Chondrocyte (in vitro differentiated cells): ENCODE data around the gene PLB1. TPM values are rescaled to one million over a fixed set of nuclear protein-coding genes. Genes with fewer than 3 reads are reported as not detected.

Source experiments
- DNase-seq: peaks from one replicate; pipeline ENCODE4 v3.0.0; 2021; ENCODE audit warnings: mixed read lengths, low spot score
- H3K27ac Mint-ChIP-seq: one replicate; pipeline ENCODE4 v1.8.0; 2021; ENCODE audit warnings: mild to moderate bottlenecking, moderate library complexity, mixed read lengths; ENCODE audit not compliant: unreplicated experiment
- H3K27me3 Mint-ChIP-seq: 2 replicates; pipeline ENCODE4 v1.8.0; 2021; ENCODE audit warnings: low read depth, mixed read lengths
- H3K36me3 Mint-ChIP-seq: 2 replicates; pipeline ENCODE4 v1.8.0; 2021; ENCODE audit warnings: low read depth, mixed read lengths
- H3K4me1 Mint-ChIP-seq: 2 replicates; pipeline ENCODE4 v1.8.0; 2021; ENCODE audit warnings: low read depth, mild to moderate bottlenecking, mixed read lengths
- H3K4me3 Mint-ChIP-seq: one replicate; pipeline ENCODE4 v1.8.0; 2021; ENCODE audit warnings: mild to moderate bottlenecking, moderate library complexity, mixed read lengths; ENCODE audit not compliant: unreplicated experiment
- H3K9me3 Mint-ChIP-seq: 2 replicates; pipeline ENCODE4 v1.8.0; 2021; ENCODE audit warnings: low read depth, mixed read lengths
- CTCF ChIP-seq: fragments of 200-600 bp; sonication (generic); IDR thresholded peaks from 2 replicates; pipeline ENCODE4 v1.5.0; 2021; ENCODE audit warnings: antibody characterized with exemption, mild to moderate bottlenecking, moderate library complexity
- total RNA-seq: library from RNA; stranded (reverse); gene quantifications from 3 replicates; pipeline ENCODE4 v1.2.1, GENCODE V29; 2021

The PLB1 gene
- total RNA-seq, 1 donor from 2014 or later: 4.4 TPM

DNA sequence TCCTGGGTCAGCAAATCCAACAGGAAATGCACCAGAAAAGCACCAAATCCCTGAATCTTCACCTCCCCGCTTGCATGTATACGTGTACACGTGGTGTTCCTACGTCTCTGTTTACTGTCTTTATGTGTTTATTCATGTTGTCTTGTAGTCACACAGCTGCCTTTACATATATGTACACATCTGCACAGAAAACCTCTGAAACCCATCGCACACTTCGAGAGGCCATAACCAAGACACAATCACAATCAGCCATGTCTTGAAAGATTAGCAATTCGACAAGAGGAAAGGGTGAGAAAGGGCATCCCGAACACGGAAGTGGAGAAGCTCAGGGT is 98.1 kb downstream of the PLB1 start:
- peaks cover 3% of the 10 kb centered on the region for H3K36me3 Mint-ChIP-seq
- peaks cover 34% of the 10 kb centered on the region for H3K4me1 Mint-ChIP-seq
- peak overlapping the region; percentile 89 for H3K27ac Mint-ChIP-seq
- no peak for DNase-seq
- no peak overlapping the region for H3K4me3 Mint-ChIP-seq
- TF ChIP-seq CTCF: no peak
- H3K9me3 Mint-ChIP-seq: peaks cover 2% of the 10 kb centered on the region
- no peaks in the 10 kb centered on the region for H3K27me3 Mint-ChIP-seq

DNA sequence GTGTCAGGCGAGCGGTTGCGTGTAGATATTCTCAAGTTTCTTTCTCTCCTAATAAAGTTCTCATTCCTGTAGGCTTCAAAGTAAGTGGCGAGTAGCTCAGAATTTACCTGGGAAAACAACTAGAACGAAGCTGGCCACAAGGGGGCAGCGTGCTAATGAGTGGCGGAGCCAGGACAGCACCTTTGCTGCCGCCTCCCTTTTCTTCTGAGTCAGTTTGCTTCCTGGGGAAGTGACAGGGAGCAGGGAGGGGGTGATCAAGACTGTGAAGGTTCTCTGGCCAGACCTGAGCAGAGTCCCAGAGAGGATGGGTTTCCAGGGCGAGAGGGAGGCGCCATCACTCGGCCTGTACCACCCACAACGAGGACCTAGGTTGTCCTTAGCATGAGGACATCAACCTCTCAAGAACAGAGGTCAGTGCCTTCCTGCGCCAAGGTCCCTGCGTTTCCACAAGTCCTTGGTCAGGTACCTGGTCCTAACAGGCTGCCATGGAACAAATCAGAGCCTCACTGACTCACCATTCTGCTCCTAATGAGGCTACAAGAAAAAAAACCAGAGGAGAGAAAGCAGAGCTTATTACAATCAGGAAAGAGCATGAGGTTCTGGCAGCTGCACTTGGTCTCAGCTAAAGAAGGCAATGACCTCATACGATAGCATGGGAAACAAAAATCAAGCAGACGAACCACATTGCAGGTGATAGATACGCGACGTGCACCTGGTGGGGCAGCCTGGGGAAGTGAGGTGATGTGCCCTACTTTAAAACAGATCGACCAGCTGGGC is 98.7 kb downstream of the PLB1 start:
- H3K36me3 Mint-ChIP-seq: peaks cover 3% of the 10 kb centered on the region
- H3K27ac Mint-ChIP-seq: peak overlapping the region; percentile 89
- H3K4me1 Mint-ChIP-seq: peaks cover 34% of the 10 kb centered on the region
- no peaks in the 10 kb centered on the region for H3K27me3 Mint-ChIP-seq
- no peak overlapping the region for H3K4me3 Mint-ChIP-seq
- TF ChIP-seq CTCF: peak; percentile 98
- peaks cover 2% of the 10 kb centered on the region for H3K9me3 Mint-ChIP-seq
- DNase-seq: peak; percentile 54

- no peak overlapping the region for H3K27ac Mint-ChIP-seq
- DNase-seq: no peak
- no peaks in the 10 kb centered on the region for H3K36me3 Mint-ChIP-seq
Observed at GRCh38 chr2:28595323-28595722, 99.5 kb downstream of the PLB1 start.

GRCh38 chr2:28598484-28598883 is 102.6 kb downstream of the PLB1 start:
- no peak for TF ChIP-seq CTCF
- H3K27ac Mint-ChIP-seq: no peak overlapping the region
- H3K27me3 Mint-ChIP-seq: no peaks in the 10 kb centered on the region

More at GRCh38 chr2:28595323-28595722, 99.5 kb downstream of the PLB1 start:
- H3K27me3 Mint-ChIP-seq: no peaks in the 10 kb centered on the region
- peaks cover 34% of the 10 kb centered on the region for H3K4me1 Mint-ChIP-seq
- no peak overlapping the region for H3K4me3 Mint-ChIP-seq
- TF ChIP-seq CTCF: no peak
- peaks cover 2% of the 10 kb centered on the region for H3K9me3 Mint-ChIP-seq

GRCh38 chr2:28600181-28600580 is 104.3 kb downstream of the PLB1 start:
- Mint-ChIP-seq H3K4me1 (peaks cover 28% of the 10 kb centered on the region), H3K27ac (no peak overlapping the region), H3K9me3 (peaks cover 2% of the 10 kb centered on the region), H3K36me3 (no peaks in the 10 kb centered on the region), H3K27me3 (no peaks in the 10 kb centered on the region), H3K4me3 (no peak overlapping the region)
- TF ChIP-seq CTCF: no peak
- DNase-seq: no peak

More at GRCh38 chr2:28598484-28598883, 102.6 kb downstream of the PLB1 start:
- Mint-ChIP-seq H3K9me3 (peaks cover 2% of the 10 kb centered on the region), H3K4me1 (peaks cover 42% of the 10 kb centered on the region), H3K36me3 (no peaks in the 10 kb centered on the region), H3K4me3 (no peak overlapping the region)
- peak; percentile 22 for DNase-seq
